Measurements from ENCODE around the gene KIFC3. TPM values are rescaled to one million over a fixed set of nuclear protein-coding genes. Genes with fewer than 3 reads are reported as not detected.
"Not testable (repeated sequence)": the region's sequence is repeated elsewhere in the genome, so short reads cannot be mapped to it uniquely, and the experiment has no call there.

Gene KIFC3
- polyA plus RNA-seq, 3 donors, result 41.7 to 49.0 (median 42.4) TPM

GRCh38 chr16:57807252-57807967, 5.1 kb upstream of the KIFC3 start:
- DNase-seq (ENCODE audit: low read depth in 3 of 3, low spot score in 2 of 3), result no peak

GRCh38 chr16:57805176-57805575, 2.9 kb upstream of the KIFC3 start:
- no peak for DNase-seq (ENCODE audit: low read depth in 3 of 3, low spot score in 2 of 3)

GRCh38 chr16:57804111-57804837, 2.0 kb upstream of the KIFC3 start:
- DNase-seq (ENCODE audit: low read depth in 3 of 3, low spot score in 2 of 3), result no peak

GRCh38 chr16:57803134-57803990, 1.1 kb upstream of the KIFC3 start:
- DNase-seq (ENCODE audit: low read depth in 3 of 3, low spot score in 2 of 3), result no peak

- no peak for DNase-seq (ENCODE audit: low read depth in 3 of 3, low spot score in 2 of 3)
These were observed 416 bp downstream of the KIFC3 start for GRCh38 chr16:57801809-57802340.

GRCh38 chr16:57801098-57801808, 1.0 kb downstream of the KIFC3 start:
- no peak for DNase-seq (ENCODE audit: low read depth in 3 of 3, low spot score in 2 of 3)

- no peak for DNase-seq (ENCODE audit: low read depth in 3 of 3, low spot score in 2 of 3)
These were observed 1.8 kb downstream of the KIFC3 start for GRCh38 chr16:57800200-57801097.

GRCh38 chr16:57799600-57800199, 2.6 kb downstream of the KIFC3 start:
- DNase-seq (ENCODE audit: low read depth in 3 of 3, low spot score in 2 of 3), result no peak

- no peak for DNase-seq (ENCODE audit: low read depth in 3 of 3, low spot score in 2 of 3)
These were observed 3.2 kb downstream of the KIFC3 start for GRCh38 chr16:57798953-57799599.

- no peak for DNase-seq (ENCODE audit: low read depth in 3 of 3, low spot score in 2 of 3)
These were observed 4.0 kb downstream of the KIFC3 start for GRCh38 chr16:57798267-57798810.

- DNase-seq (ENCODE audit: low read depth in 3 of 3, low spot score in 2 of 3), result no peak
These were observed 4.6 kb downstream of the KIFC3 start for GRCh38 chr16:57797526-57798266.

- DNase-seq (ENCODE audit: low read depth in 3 of 3, low spot score in 2 of 3), result no peak
These were observed 5.1 kb downstream of the KIFC3 start for GRCh38 chr16:57797216-57797525.

GRCh38 chr16:57796014-57796413, 6.3 kb downstream of the KIFC3 start:
- DNase-seq (ENCODE audit: low read depth in 3 of 3, low spot score in 2 of 3), result not testable (repeated sequence)

- DNase-seq (ENCODE audit: low read depth in 3 of 3, low spot score in 2 of 3), result no peak
These were observed 6.8 kb downstream of the KIFC3 start for GRCh38 chr16:57795431-57795878.

GRCh38 chr16:57794849-57795430, 7.4 kb downstream of the KIFC3 start:
- DNase-seq (ENCODE audit: low read depth in 3 of 3, low spot score in 2 of 3), result no peak

- DNase-seq (ENCODE audit: low read depth in 3 of 3, low spot score in 2 of 3), result no peak
These were observed 10.3 kb downstream of the KIFC3 start for GRCh38 chr16:57791893-57792461.
